Measurements from ENCODE around the gene HSPBP1.
A peak's percentile ranks its signal among the peaks of the same experiment; 100 is the strongest.

HSPBP1 gene

DNA sequence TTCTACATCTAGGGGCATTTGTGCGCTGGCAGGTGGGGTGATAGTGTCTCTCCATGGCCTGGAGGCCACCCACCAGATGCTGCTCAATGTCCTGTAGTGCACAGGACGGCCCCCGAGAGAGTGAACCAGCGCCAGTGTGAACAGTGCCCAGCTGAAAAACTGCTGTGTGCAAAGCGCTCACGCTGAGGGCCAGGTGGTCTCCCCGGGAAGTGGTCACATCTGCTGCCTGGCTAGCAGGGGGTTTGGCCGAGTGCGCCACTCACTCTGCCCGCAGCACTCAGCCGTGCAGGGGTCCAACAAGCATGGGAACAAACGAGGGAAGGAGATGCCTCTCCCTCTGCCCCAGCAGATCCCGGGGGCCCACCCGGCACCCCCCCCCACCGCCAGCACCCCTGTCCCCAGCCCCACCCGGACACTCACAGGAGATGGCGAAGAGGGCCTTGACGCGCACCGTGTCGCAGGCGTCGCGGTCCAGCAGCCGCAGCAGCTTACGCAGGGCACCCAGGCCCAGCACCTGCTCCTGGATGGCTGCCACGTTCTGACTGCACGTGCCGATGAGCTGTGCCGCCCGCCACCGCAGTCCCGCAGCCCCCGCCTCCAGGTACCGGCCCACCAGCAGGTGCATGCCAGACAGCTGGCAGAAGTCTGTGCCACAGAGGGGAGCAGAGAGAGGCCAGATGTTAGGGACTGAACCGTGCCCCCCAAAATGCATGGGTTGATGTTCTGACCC is 5.8 kb downstream of the HSPBP1 start:
- TF ChIP-seq ZNF274 (IDR thresholded peaks at IDR 0.05; ENCODE audit: low read depth, low read length), result no peak
- H3K4me3 ChIP-seq (ENCODE audit: low read length), result no peak overlapping the region

DNA sequence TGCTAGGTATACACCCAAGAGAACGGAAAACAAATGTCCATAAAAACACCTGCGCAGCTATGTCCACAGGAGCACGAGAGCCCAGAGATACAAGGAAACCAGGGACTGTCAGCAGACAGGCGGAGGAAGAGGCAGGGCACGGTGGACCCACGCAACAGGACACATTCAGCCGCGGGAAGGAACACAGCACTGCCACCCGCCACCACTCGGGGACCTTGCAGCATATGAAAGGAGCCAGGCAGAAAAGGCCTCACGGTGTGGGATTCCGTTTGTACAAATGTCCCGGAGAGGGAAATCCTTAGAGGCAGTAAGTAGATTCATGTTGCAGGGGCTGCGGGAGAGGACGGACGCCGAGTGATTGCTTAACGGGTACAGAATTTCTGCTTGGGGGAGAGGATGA is 7.8 kb downstream of the HSPBP1 start:
- no peak overlapping the region for H3K4me3 ChIP-seq (ENCODE audit: low read length)
- TF ChIP-seq ZNF274 (IDR thresholded peaks at IDR 0.05; ENCODE audit: low read depth, low read length), result no peak

DNA sequence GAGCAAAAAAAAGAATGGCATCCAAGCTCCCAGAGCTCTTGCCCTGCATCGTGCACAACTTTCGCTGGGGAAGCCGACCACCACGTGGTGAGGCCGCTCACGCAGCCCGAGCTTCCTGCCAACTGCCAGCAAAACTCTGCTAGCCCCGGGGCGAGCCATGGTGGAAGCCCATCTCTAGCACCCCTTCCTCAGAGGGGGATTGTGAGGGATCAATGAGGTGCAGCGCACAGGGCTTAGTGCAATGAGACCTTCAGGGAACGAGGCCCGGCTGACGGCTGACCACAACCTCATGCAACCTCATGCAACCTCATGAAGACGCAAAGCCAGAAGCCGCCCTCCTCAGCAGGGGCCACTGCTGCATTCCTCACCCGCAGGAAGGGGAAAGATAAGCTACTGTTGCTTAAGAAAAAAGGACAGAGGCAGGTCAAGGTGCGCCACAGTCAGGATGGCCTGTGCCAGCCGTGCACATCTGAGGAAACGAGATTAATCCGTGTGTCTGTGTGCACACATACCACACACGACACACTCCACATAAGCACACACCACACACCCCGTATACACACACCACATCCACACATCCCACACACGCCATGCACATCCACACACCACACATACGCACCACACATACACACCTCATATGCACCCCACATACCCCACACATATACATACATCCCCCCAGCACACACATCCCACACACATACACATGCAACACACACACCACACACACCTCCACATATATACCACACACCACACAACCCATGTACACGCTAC is 9.6 kb downstream of the HSPBP1 start:
- TF ChIP-seq ZNF274 (IDR thresholded peaks at IDR 0.05; ENCODE audit: low read depth, low read length), result no peak
- no peak overlapping the region for H3K4me3 ChIP-seq (ENCODE audit: low read length)

DNA sequence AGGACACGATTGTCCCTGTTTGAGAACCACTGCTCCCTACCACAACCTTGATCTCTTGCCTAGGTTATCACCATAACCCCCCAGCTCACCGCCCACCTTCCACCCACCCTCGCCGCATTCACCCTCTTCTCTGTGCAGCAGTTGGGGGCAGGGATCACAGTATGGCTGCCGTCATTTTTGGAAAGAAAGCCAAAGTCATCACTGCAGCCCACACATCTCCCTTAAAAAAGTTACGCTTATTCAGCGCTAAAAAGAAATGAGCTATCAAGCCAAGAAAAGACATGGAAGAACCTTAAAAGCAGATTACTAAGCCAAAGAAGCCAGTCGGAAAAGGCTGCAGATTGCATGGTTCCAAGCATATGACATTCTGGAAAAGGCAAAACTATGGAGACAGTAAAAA is 10.6 kb downstream of the HSPBP1 start:
- no peak overlapping the region for H3K4me3 ChIP-seq (ENCODE audit: low read length)
- no peak for TF ChIP-seq ZNF274 (IDR thresholded peaks at IDR 0.05; ENCODE audit: low read depth, low read length)

DNA sequence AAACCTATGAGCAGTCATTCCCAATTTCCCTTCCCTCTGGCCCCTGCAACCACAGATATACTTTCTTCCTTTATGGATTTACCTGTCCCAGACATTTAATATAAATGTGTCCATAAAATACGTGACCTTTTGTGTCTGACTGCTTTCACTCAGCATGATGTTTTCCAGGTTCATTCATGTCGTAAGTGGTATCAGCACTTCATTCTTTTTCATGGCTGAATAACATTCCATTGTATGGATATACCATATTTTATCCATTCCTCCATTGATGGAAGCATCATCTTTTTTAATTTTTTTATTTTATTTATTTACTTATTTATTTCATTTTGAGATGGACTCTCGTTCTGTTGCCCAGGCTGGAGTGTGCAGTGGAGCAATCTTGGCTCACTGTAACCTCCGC is 13.1 kb downstream of the HSPBP1 start:
- H3K4me3 ChIP-seq (ENCODE audit: low read length), result no peak overlapping the region
- no peak for TF ChIP-seq ZNF274 (IDR thresholded peaks at IDR 0.05; ENCODE audit: low read depth, low read length)

DNA sequence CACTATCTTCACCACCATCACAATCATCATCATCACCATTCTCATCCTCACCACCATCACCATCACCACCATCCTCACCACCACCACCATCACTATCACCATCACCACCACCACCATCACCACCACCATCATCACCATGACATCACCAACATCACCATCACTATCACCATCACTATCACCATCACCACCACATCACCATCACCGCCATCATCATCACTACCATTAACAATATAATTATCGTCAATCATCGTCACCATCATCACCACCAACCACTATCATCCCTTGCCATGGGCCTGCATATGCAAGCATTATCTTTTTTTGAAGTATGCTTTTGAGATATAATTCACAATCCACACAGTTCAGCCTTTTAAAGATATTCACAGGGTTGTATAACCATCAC is 13.5 kb downstream of the HSPBP1 start:
- no peak for TF ChIP-seq ZNF274 (IDR thresholded peaks at IDR 0.05; ENCODE audit: low read depth, low read length)
- no peak overlapping the region for H3K4me3 ChIP-seq (ENCODE audit: low read length)

DNA sequence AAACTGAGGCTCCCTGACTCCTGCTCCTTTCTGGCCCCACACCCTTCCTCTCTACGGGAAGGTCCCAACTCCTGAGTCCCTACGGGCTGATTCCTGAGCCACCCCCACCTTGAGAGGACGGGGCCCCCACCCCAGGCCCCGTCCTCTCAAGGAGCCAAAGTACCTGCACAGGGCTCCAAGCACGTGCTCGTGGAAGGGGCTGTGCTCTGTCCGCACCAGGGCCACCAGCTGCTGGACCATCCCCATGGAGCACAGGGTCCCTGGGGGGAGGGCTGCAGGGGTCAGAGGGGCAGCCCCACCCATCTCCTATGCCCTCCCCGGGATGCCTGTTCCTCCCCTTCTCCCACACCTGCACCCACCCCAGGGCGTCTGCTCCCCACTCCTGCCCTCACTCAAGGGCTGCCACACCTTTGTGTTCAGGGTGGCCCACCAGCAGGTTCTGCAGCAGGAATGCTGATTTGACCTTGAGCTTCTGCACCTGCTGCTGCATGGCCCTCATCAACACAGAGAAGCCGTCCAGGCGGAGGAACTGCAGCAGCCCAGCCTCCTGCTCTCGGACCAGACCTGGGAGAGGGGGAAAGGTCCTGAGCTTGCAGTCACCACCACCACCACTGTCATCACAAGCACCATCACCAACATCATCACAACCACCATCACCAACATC is 14.1 kb downstream of the HSPBP1 start:
- no peak overlapping the region for H3K4me3 ChIP-seq (ENCODE audit: low read length)
- TF ChIP-seq ZNF274 (IDR thresholded peaks at IDR 0.05; ENCODE audit: low read depth, low read length), result no peak

DNA sequence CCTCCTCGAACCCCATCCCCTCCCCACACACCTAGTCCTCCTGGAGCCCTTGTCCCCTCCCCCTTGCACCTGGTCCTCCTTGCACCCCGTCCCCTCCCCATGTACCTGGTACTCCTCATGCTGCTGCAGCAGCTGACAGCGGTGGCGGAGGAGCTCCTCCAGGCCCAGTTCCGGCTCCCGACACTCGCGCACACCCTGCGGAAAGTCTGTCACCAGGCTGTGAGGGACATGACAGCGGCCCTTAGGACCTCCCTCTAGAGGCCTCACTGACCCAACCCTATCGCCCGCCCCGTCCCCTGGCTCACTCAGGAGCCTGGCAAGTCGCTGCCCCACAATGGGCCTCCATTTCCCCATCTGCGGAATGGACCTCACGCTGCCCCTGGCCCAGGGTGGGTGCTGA is 14.7 kb downstream of the HSPBP1 start:
- no peak overlapping the region for H3K4me3 ChIP-seq (ENCODE audit: low read length)
- no peak for TF ChIP-seq ZNF274 (IDR thresholded peaks at IDR 0.05; ENCODE audit: low read depth, low read length)

DNA sequence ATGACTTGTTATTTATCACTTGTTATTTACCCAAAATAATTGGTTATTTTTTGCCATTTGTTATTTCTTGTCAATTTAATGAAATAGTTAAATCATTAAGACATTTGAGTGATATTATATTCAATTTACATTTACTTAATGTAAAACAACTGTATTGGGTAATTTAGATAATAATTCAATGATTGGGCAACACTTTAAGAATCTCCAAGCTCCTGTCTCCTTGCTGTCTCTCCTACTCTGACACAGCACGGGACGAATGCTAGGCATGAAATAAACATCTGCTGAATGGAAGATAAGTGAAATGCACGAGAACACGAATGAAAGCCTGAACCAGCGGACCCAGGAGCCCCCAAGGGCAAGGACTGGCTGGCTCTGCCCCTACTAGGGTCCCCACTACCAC is 15.4 kb downstream of the HSPBP1 start:
- TF ChIP-seq ZNF274 (IDR thresholded peaks at IDR 0.05; ENCODE audit: low read depth, low read length), result no peak
- no peak overlapping the region for H3K4me3 ChIP-seq (ENCODE audit: low read length)

DNA sequence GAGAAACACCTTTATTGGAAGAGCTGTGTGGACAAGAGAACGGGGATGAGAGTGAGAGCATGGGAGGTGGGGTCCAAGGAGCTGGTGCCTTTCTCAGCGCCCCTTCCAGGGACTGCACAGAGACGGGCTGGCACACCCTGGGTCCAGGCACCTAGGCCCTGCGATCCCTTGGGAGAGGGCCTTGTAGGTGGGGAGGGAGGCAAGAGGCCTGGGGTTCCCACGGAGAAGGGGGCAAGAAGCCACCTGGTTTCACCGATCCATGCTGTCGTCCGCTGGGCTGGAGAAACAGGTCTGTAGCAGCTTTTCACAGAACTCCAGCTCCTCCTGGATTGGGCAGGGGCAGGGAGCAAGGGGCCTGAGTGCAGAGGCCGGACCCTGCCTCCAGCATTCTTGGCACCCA is 17.6 kb downstream of the HSPBP1 start:
- no peak for TF ChIP-seq ZNF274 (IDR thresholded peaks at IDR 0.05; ENCODE audit: low read depth, low read length)
- H3K4me3 ChIP-seq (ENCODE audit: low read length), result no peak overlapping the region

DNA sequence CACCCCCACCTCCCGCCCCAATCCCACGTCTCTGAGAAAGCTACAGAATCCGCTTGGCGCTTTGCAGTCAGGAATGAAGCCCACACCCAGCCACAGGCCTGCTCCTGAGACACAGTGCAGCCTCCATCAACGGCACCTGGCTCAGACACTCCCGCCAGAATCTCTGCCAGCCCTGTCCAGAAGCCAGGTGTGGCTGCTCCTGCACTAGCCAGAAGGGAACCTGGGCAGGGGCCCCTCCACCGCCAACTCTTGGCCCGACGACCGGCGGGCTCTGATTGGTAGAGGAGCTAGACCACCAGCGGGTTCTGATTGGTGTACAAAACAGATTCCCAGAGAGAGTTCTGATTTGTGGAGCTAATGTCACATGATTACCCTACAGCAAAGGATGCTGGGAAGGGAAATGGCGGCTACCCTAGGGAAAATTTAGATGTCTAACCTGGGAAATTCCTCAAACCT is 18.2 kb downstream of the HSPBP1 start:
- no peak overlapping the region for H3K4me3 ChIP-seq (ENCODE audit: low read length)
- no peak for TF ChIP-seq ZNF274 (IDR thresholded peaks at IDR 0.05; ENCODE audit: low read depth, low read length)

DNA sequence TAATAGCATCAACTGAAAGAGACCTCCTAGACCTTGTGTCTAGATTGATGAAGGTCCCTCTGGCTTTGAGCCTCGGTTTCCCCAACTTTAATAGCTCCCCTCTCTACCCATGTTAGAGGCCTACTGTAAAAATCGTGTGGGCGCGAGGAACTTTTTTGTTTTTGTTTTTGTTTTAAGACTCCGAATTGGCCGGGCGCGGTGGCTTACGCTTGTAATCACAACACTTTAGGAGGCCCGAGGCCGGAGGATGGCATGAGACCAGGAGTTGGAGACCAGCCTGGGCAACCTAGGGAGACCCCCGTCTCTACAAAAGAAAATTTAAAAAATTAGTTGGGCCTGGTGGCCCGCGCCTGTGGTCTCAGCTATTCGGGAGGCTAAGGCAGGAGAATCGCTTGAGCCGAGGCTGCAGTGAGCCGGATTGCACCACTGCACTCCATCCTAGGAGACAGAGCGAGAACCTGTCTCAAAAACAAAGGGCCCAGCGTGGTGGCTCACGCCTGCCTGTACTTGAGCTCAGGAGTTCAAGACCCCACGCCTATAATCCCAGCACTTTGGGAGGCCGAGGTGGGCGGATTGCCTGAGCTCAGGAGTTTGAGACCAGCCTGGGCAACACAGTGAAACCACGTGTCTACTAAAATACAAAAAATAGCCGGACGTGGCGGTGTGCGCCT is 20.2 kb downstream of the HSPBP1 start:
- H3K4me3 ChIP-seq (ENCODE audit: low read length), result peak overlapping the region; percentile 92
- no peak for TF ChIP-seq ZNF274 (IDR thresholded peaks at IDR 0.05; ENCODE audit: low read depth, low read length)

DNA sequence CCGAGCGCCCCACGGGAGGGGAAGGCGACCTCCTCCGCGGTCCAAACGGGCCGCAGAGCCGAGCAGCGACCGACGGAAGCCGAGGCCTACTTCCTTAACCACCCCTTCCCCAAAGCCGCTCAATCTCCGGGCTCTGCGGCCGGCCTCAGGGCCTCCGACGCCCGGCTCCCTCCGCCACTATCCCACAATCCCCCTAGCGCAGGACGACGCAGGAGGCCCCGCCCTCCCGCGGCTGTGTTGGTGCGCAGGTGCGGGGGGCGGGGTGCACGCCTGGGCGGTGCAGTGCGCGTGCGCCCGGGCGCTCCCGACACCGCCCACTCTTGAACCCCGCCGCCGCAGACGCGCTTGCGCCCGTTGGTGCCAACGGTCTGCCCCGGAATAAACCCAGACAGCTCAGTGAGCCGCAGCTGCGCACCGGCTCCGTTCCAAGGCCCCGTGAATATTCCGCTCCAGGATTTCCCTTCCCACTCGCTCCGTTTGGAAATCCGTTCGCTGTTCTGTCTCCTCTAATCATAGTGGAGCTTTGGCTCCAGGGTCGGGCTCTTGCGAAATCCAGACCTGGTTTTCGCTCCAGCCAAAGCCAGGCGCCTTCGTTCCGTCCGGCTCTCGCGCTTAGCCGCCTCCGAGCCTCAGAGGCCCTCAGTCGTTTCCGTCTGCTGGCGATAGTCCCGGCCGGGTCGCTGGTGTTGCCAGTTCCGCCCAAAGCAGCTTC is 20.9 kb downstream of the HSPBP1 start, which contains the start of gene PPP6R1:
TSS of gene PPP6R1 (minus strand) at position 190 of the 712 bp plus-strand sequence. CDS start 11,914 bp downstream, outside the sequence.
- peak within 1 kb of the TSS; percentile 92 for H3K4me3 ChIP-seq (ENCODE audit: low read length)
- no peak for TF ChIP-seq ZNF274 (IDR thresholded peaks at IDR 0.05; ENCODE audit: low read depth, low read length)

DNA sequence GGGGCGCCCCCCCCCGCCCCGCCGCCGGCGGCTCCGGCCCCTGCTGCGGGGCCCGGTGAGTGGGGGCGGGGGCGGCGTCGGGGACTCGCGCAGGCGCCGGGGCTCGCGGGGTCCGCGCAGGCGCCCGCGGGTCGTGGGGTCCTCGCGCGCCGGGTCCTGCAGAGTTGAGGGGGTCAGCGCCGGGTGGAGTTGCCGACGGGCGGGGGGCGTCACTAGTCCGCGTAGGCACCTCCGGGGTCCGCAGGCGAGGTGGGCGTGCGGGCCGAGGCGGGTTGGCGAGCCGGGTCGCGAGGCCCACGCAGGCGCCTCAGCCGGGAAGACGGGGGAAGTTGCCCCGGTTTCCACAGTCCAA is 21.5 kb downstream of the HSPBP1 start:
- TF ChIP-seq ZNF274 (IDR thresholded peaks at IDR 0.05; ENCODE audit: low read depth, low read length), result no peak
- H3K4me3 ChIP-seq (ENCODE audit: low read length), result peak overlapping the region; percentile 92
